Upper lobe of left lung (tissue), 6 donors: ENCODE data around the gene NET1. TPM values are rescaled to one million over a fixed set of nuclear protein-coding genes. Genes with fewer than 3 reads are reported as not detected.

Experiments used
- ATAC-seq, 2 donors: fragments of 200-7000 bp; cut with Tn5 transposase; one replicate each; pipeline ENCODE4 v1.9.1; 2022; ENCODE audit warnings: mild to moderate bottlenecking in 2 of 2, moderate library complexity in 2 of 2; ENCODE audit not compliant: low FRiP score in 2 of 2
- DNase-seq, 2 donors: peaks; one replicate each; pipeline ENCODE4 v3.0.0-alpha.2; 2019 to 2020
- H3K27ac ChIP-seq, 4 donors: fragments of 200-600 bp; sonication (generic); one replicate each; pipeline ENCODE4 v1.5.1; 2016 to 2019
- H3K27me3 ChIP-seq, 4 donors: fragments of 200-600 bp; sonication (generic); one replicate each; pipeline ENCODE4 v1.5.1; 2017 to 2019
- H3K36me3 ChIP-seq, 4 donors: fragments of 200-600 bp; sonication (generic); one replicate each; pipeline ENCODE4 v1.5.1; 2016 to 2019
- H3K4me1 ChIP-seq, 4 donors: fragments of 200-600 bp; sonication (generic); one replicate each; pipeline ENCODE4 v1.5.1; 2018 to 2019
- H3K4me3 ChIP-seq, 4 donors: fragments of 200-600 bp; sonication (generic); one replicate each; pipeline ENCODE4 v1.5.1; 2017 to 2019; ENCODE audit warnings: mild to moderate bottlenecking in 2 of 4, moderate library complexity in 1 of 4
- H3K9me3 ChIP-seq, 4 donors: fragments of 200-600 bp; sonication (generic); one replicate each; pipeline ENCODE4 v1.5.1; 2018 to 2019
- CTCF ChIP-seq, 6 experiments: fragments of 450-650 bp in 4 of 6; fragments of 200-600 bp in 2 of 6; sonication (generic) in 2 of 6; IDR thresholded peaks; one replicate each; pipeline ENCODE4 v1.5.1; 2016 to 2019; ENCODE audit warnings: antibody characterized with exemption in 6 of 6
- EP300 ChIP-seq, 4 donors: sonication (generic); formaldehyde crosslinking; IDR thresholded peaks; one replicate each; pipeline ENCODE4 v1.5.1; 2017; ENCODE audit warnings: antibody characterized with exemption in 4 of 4, control low read depth in 2 of 4
- POLR2A ChIP-seq, 4 donors: fragments of 450-650 bp; IDR thresholded peaks; one replicate each; pipeline ENCODE4 v1.5.1; 2016 to 2017; ENCODE audit warnings: antibody characterized with exemption in 4 of 4, mild to moderate bottlenecking in 2 of 4
- POLR2AphosphoS5 ChIP-seq, 2 donors: sonication (generic); formaldehyde crosslinking; IDR thresholded peaks; one replicate each; pipeline ENCODE4 v1.5.1; 2017; ENCODE audit warnings: antibody characterized with exemption in 2 of 2
- WGBS, 2 donors: methylation state at CpG; one replicate each; pipeline ENCODE4 v1.1.5; 2017 to 2018; 5-methylcytosine and 5-hydroxymethylcytosine counted together
- total RNA-seq, 6 donors: library from RNA; depleted of rRNA in 4 of 6; stranded (reverse); fragments of >200 nt in 4 of 6; gene quantifications; one replicate each; pipeline versions ENCODE4 v1.1.0 to v1.2.1, GENCODE V29; 2016 to 2021
- donor health status: DM: no; HTN: no; CAD: no; lungs with moderate emphysema.
- donor health status: DM: no; HTN: yes; CAD: no; lungs with severe emphysema.

The NET1 gene
- total RNA-seq, 6 donors from 2014 or later, result 24.1 to 85.0 (median 47.2) TPM

GRCh38 chr10:5506246-5506645 is 93.9 kb downstream of the NET1 start:
- WGBS, 2 donors, result 32 to 57% methylated on average over 2 of the region's 2 CpGs
- H3K27ac ChIP-seq, result no peak overlapping the region
- TF ChIP-seq POLR2A (IDR thresholded peaks at IDR 0.05) (no peak), CTCF (IDR thresholded peaks at IDR 0.05) (no peak), EP300 (IDR thresholded peaks at IDR 0.05) (no peak), POLR2AphosphoS5 (IDR thresholded peaks at IDR 0.05) (no peak)

GRCh38 chr10:5506751-5507648 is 94.6 kb downstream of the NET1 start:
- no peaks in the 10 kb centered on the region for H3K36me3 ChIP-seq
- TF ChIP-seq CTCF (IDR thresholded peaks at IDR 0.05), result no peak
- no peak for TF ChIP-seq EP300 (IDR thresholded peaks at IDR 0.05)
- TF ChIP-seq POLR2A (IDR thresholded peaks at IDR 0.05), result no peak
- no peak for TF ChIP-seq POLR2AphosphoS5 (IDR thresholded peaks at IDR 0.05)
- 80 to 82% methylated on average over 12 to 19 of the region's 19 CpGs for WGBS, 2 donors
- DNase-seq (no peak), ATAC-seq (no peak)
- H3K27me3 ChIP-seq, result no peaks in the 10 kb centered on the region
- peaks cover 6 to 30% (median 16%) of the 10 kb centered on the region in 4 donors for H3K4me1 ChIP-seq
- H3K27ac ChIP-seq, result no peak overlapping the region
- no peaks in the 10 kb centered on the region for H3K9me3 ChIP-seq
- H3K4me3 ChIP-seq, result no peak overlapping the region

More at GRCh38 chr10:5506246-5506645, 93.9 kb downstream of the NET1 start:
- DNase-seq, result no peak
- Histone ChIP-seq H3K4me3 (no peak overlapping the region), H3K9me3 (no peaks in the 10 kb centered on the region), H3K4me1 (peaks cover 6 to 33% (median 20%) of the 10 kb centered on the region in 4 donors), H3K36me3 (no peaks in the 10 kb centered on the region), H3K27me3 (no peaks in the 10 kb centered on the region)
- no peak for ATAC-seq

- no peak for ATAC-seq
- peak overlapping the region in 1 of 4 donors; percentile 1 for H3K27ac ChIP-seq
- no peak overlapping the region for H3K4me3 ChIP-seq
These were observed 95.3 kb downstream of the NET1 start for GRCh38 chr10:5507649-5508131.

GRCh38 chr10:5508161-5508604 is 95.8 kb downstream of the NET1 start:
- DNase-seq (no peak), ATAC-seq (no peak)
- Histone ChIP-seq H3K4me3 (no peak overlapping the region), H3K36me3 (no peaks in the 10 kb centered on the region), H3K4me1 (peaks cover 6 to 18% (median 11%) of the 10 kb centered on the region in 4 donors), H3K9me3 (no peaks in the 10 kb centered on the region), H3K27me3 (no peaks in the 10 kb centered on the region), H3K27ac (peak overlapping the region in 1 of 4 donors; percentile 1)
- 87 to 96% methylated on average over 14 to 18 of the region's 18 CpGs for WGBS, 2 donors
- no peak for TF ChIP-seq EP300 (IDR thresholded peaks at IDR 0.05)
- TF ChIP-seq POLR2AphosphoS5 (IDR thresholded peaks at IDR 0.05), result no peak
- TF ChIP-seq CTCF (IDR thresholded peaks at IDR 0.05), result no peak
- no peak for TF ChIP-seq POLR2A (IDR thresholded peaks at IDR 0.05)

More at GRCh38 chr10:5507649-5508131, 95.3 kb downstream of the NET1 start:
- peaks cover 6 to 23% (median 13%) of the 10 kb centered on the region in 4 donors for H3K4me1 ChIP-seq
- no peak for TF ChIP-seq EP300 (IDR thresholded peaks at IDR 0.05)
- no peak for TF ChIP-seq POLR2A (IDR thresholded peaks at IDR 0.05)
- no peak for TF ChIP-seq POLR2AphosphoS5 (IDR thresholded peaks at IDR 0.05)
- no peak for TF ChIP-seq CTCF (IDR thresholded peaks at IDR 0.05)
- no peaks in the 10 kb centered on the region for H3K9me3 ChIP-seq
- WGBS, 2 donors, result 93 to 94% methylated on average over 9 to 14 of the region's 14 CpGs
- H3K36me3 ChIP-seq, result no peaks in the 10 kb centered on the region
- DNase-seq, result no peak
- no peaks in the 10 kb centered on the region for H3K27me3 ChIP-seq

Other genes with a start within 250 kb of the NET1 start
- 1 to 10 TPM in 1 of 6 donors, under 1 TPM in 3, not detected in 2; 0.30 to 9.4 (median 0.53) TPM for gene AKR1C8, start 227.4 kb upstream of the NET1 start, total RNA-seq
- gene AKR1C4, start 215.7 kb upstream of the NET1 start, total RNA-seq, result not detected
- gene UCN3, start 47.6 kb upstream of the NET1 start, total RNA-seq, result 1 to 10 TPM in 2 of 6 donors, not detected in 4; 1.3 to 1.6 TPM
- under 1 TPM in 1 of 6 donors, not detected in 5; 0.59 TPM for gene TUBAL3, start 7.7 kb upstream of the NET1 start, total RNA-seq
- gene CALML5, start 87.0 kb downstream of the NET1 start, total RNA-seq, result not detected
- not detected for gene CALML3, start 112.4 kb downstream of the NET1 start, total RNA-seq